Keratinocyte (primary cell): ENCODE results near the gene OSBPL1A. TPM values are rescaled to one million over a fixed set of nuclear protein-coding genes. Genes with fewer than 3 reads are reported as not detected.

Experiments
- DNase-seq: peaks from one replicate; pipeline ENCODE4 v3.0.0-alpha.2; 2011; ENCODE audit warnings: low read depth, missing footprints, low spot score
- FAIRE-seq: peaks from 2 replicates; lab custom pipeline; 2011; peaks lifted over from hg19 to GRCh38; lab: Jason Lieb, UNC
- H2AFZ ChIP-seq: 2 replicates; pipeline ENCODE4 v1.6.0; 2012; ENCODE audit warnings: low read length, control low read depth, inconsistent platforms; ENCODE audit not compliant: control insufficient read depth
- H3K27ac ChIP-seq: 2 replicates; pipeline ENCODE4 v1.5.1; 2011; ENCODE audit warnings: low read length; ENCODE audit not compliant: control insufficient read depth, insufficient read depth
- H3K27me3 ChIP-seq: 3 replicates; pipeline ENCODE4 v1.6.0; 2011; ENCODE audit warnings: low read length; ENCODE audit not compliant: control insufficient read depth, insufficient read depth; ENCODE audit errors: extremely low read depth
- H3K36me3 ChIP-seq, 2 experiments: 2 replicates in 1 of 2; 3 replicates in 1 of 2; pipeline ENCODE4 v1.5.1; 2011; ENCODE audit warnings: low read length in 2 of 2, mild to moderate bottlenecking in 1 of 2; ENCODE audit not compliant: control insufficient read depth in 2 of 2, insufficient read depth in 2 of 2; ENCODE audit errors: extremely low read depth in 1 of 2
- H3K4me1 ChIP-seq: 3 replicates; pipeline ENCODE4 v1.5.1; 2011; ENCODE audit warnings: low read length; ENCODE audit not compliant: control insufficient read depth, insufficient read depth; ENCODE audit errors: extremely low read depth
- H3K4me2 ChIP-seq: 3 replicates; pipeline ENCODE4 v1.6.0; 2011; ENCODE audit warnings: low read depth, low read length; ENCODE audit not compliant: control insufficient read depth, insufficient read depth; ENCODE audit errors: extremely low read depth
- H3K4me3 ChIP-seq, 3 experiments: fragments of 200-600 bp in 1 of 3; sonication (generic) in 1 of 3; 2 replicates in 2 of 3; 3 replicates in 1 of 3; pipeline ENCODE4 v1.5.1; 2011 to 2016; ENCODE audit warnings: low read length in 3 of 3, mild to moderate bottlenecking in 3 of 3, control low read depth in 2 of 3, inconsistent platforms in 1 of 3, low read depth in 1 of 3, mixed read lengths in 1 of 3, mixed run types in 1 of 3, moderate library complexity in 1 of 3; ENCODE audit not compliant: control insufficient read depth in 2 of 3, insufficient read depth in 2 of 3; ENCODE audit errors: extremely low read depth in 1 of 3
- H3K79me2 ChIP-seq: 2 replicates; pipeline ENCODE4 v1.6.0; 2012; ENCODE audit warnings: low read length; ENCODE audit not compliant: control insufficient read depth, insufficient read depth
- H3K9ac ChIP-seq: 3 replicates; pipeline ENCODE4 v1.6.0; 2011; ENCODE audit warnings: low read length; ENCODE audit not compliant: control insufficient read depth, insufficient read depth; ENCODE audit errors: extremely low read depth
- H3K9me1 ChIP-seq: 3 replicates; pipeline ENCODE4 v1.6.0; 2011; ENCODE audit warnings: low read length; ENCODE audit not compliant: control insufficient read depth, insufficient read depth; ENCODE audit errors: extremely low read depth
- H3K9me3 ChIP-seq: 2 replicates; pipeline ENCODE4 v1.5.1; 2012; ENCODE audit warnings: low read depth, low read length; ENCODE audit not compliant: control insufficient read depth
- H4K20me1 ChIP-seq: 3 replicates; pipeline ENCODE4 v1.6.0; 2011; ENCODE audit warnings: low read length; ENCODE audit not compliant: control insufficient read depth, insufficient read depth; ENCODE audit errors: extremely low read depth
- CTCF ChIP-seq, 3 experiments: IDR thresholded peaks in 1 of 3; conservative IDR thresholded peaks in 1 of 3; optimal IDR thresholded peaks in 1 of 3; 2 replicates in 2 of 3; 3 replicates in 1 of 3; pipeline versions ENCODE3 to v1.5.1; 2011; ENCODE audit warnings: low read length in 3 of 3, mild to moderate bottlenecking in 3 of 3, moderate library complexity in 2 of 3, control low read depth in 1 of 3, inconsistent platforms in 1 of 3; ENCODE audit not compliant: insufficient read depth in 2 of 3; ENCODE audit errors: extremely low read depth in 1 of 3
- EZH2 ChIP-seq: IDR thresholded peaks from one replicate; pipeline ENCODE4 v1.6.1; 2012; ENCODE audit warnings: inconsistent platforms, mild to moderate bottlenecking, low read length, moderate library complexity
- dilution Hi-C: fragments of 300-500 bp; cut with MboI; formaldehyde crosslinking; loops from one replicate; pipeline ENCODE4 v1.7.0; 2020; ENCODE audit warnings: low sequenced_read_pairs; ENCODE audit not compliant: extremely low pct_ligation_motif_present
- polyA plus RNA-seq, 5 experiments: library from polyadenylated mRNA; depleted of rRNA in 3 of 5; stranded (reverse) in 3 of 5; stranded (forward) in 1 of 5; unstranded in 1 of 5; fragments of >200 nt; gene quantifications; 1 replicate in 1 of 5; 2 replicates in 3 of 5; 3 replicates in 1 of 5; pipeline versions ENCODE4 v1.2.1 to v1.2.3, GENCODE V29; 2011 to 2012; ENCODE audit warnings: missing spikeins in 2 of 5, low read depth in 1 of 5, low replicate concordance in 1 of 5

Gene OSBPL1A
- polyA plus RNA-seq, 1 donor (not counting 4 experiments of a cell fraction or from before 2014, with no cell fraction given) = 17.7 TPM

DNA sequence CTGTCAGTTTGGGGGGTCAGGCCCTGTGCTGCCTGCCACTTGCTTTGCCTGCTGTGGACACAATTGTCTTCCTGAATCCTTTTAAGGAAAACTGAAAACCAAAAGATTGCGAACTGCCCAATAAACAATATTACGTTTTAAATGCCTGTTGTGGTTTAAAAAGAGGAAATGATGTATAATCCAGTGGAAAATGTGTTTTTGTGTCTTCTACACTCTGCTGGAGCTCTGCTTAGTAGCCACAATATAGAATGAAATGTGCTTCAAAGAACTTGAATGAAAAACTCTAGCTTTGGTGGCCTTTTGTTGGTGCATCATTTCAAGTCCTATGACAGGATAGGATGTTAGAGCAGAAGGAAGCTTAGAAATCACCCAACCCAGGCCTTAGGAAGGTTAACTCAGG lies 282.0 kb downstream of the OSBPL1A start:
- Histone ChIP-seq H3K4me1 (peaks cover 11% of the 10 kb centered on the region), H3K9me3 (no peaks in the 10 kb centered on the region), H3K27me3 (no peaks in the 10 kb centered on the region), H4K20me1 (no peaks in the 10 kb centered on the region), H3K79me2 (no peaks in the 10 kb centered on the region), H3K4me2 (no peak overlapping the region), H3K27ac (no peak overlapping the region), H2AFZ (no peak overlapping the region), H3K36me3 (no peaks in the 10 kb centered on the region), H3K9me1 (no peaks in the 10 kb centered on the region), H3K4me3 (no peak overlapping the region), H3K9ac (no peak overlapping the region)
- FAIRE-seq = no peak
- dilution Hi-C loops = loop anchor here (10.0 kb wide), 1 partner anchor 151 kb away; no protein-coding TSS in a partner anchor
- no peak for DNase-seq
- TF ChIP-seq CTCF (optimal IDR thresholded peaks at IDR 0.05 in 1 of 3, IDR thresholded peaks at IDR 0.05 in 1 of 3, conservative IDR thresholded peaks at IDR 0.05 in 1 of 3; ENCODE audit: extremely low read depth in 1 of 3, insufficient read depth in 2 of 3, low read length in 3 of 3) = no peak
- TF ChIP-seq EZH2 = no peak

GRCh38 chr18:24114924-24115549 lies 282.6 kb downstream of the OSBPL1A start:
- H3K36me3 ChIP-seq = no peaks in the 10 kb centered on the region
- H4K20me1 ChIP-seq = no peaks in the 10 kb centered on the region
- H3K9me3 ChIP-seq = no peaks in the 10 kb centered on the region
- no peak overlapping the region for H3K4me3 ChIP-seq
- no peak for DNase-seq
- no peaks in the 10 kb centered on the region for H3K27me3 ChIP-seq
- H3K4me1 ChIP-seq = peaks cover 11% of the 10 kb centered on the region
- TF ChIP-seq EZH2 (no peak), CTCF (optimal IDR thresholded peaks at IDR 0.05 in 1 of 3, IDR thresholded peaks at IDR 0.05 in 1 of 3, conservative IDR thresholded peaks at IDR 0.05 in 1 of 3; ENCODE audit: extremely low read depth in 1 of 3, insufficient read depth in 2 of 3, low read length in 3 of 3) (no peak)
- no peaks in the 10 kb centered on the region for H3K79me2 ChIP-seq
- dilution Hi-C loops = loop anchor here (10.0 kb wide), 1 partner anchor 150 kb away; no protein-coding TSS in a partner anchor
- no peak overlapping the region for H3K4me2 ChIP-seq
- H2AFZ ChIP-seq = no peak overlapping the region
- no peak overlapping the region for H3K27ac ChIP-seq
- H3K9ac ChIP-seq = no peak overlapping the region
- no peaks in the 10 kb centered on the region for H3K9me1 ChIP-seq
- FAIRE-seq = no peak
